Measurements from ENCODE around the gene TUBA8. TPM values are rescaled to one million over a fixed set of nuclear protein-coding genes. Genes with fewer than 3 reads are reported as not detected.
"Not testable (repeated sequence)": the region's sequence is repeated elsewhere in the genome, so short reads cannot be mapped to it uniquely, and the experiment has no call there.

Gene TUBA8
- total RNA-seq, 2 experiments from 2014 or later, result 0.42 to 1.7 TPM

GRCh38 chr22:18136563-18137320, 26.1 kb downstream of the TUBA8 start:
- Mint-ChIP-seq H3K4me3 (no peak overlapping the region), H3K4me1 (peaks cover 5% of the 10 kb centered on the region), H3K36me3 (peaks cover 26% of the 10 kb centered on the region), H3K27ac (no peak overlapping the region), H3K9me3 (ENCODE audit: low read depth) (peaks cover 6% of the 10 kb centered on the region), H3K27me3 (no peaks in the 10 kb centered on the region)
- ATAC-seq (no peak), DNase-seq (no peak)
- CTCF ChIA-PET, result no interaction called here

DNA sequence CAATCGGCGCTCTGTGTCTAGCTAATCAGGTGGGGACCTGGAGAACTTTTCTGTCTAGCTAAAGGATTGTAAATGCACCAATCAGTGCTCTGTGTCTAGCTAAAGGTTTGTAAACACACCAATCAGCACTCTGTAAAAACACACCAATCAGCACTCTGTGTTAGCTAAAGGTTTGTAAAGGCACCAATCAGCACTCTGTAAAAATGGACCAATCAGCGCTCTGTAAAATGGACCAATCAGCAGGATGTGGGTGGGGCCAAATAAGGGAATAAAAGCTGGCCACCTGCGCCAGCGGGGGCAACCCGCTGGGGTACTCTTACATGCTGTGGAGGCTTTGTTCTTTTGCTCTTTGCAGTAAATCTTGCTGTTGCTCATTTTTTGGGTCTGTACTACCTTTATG, 30.4 kb downstream of the TUBA8 start:
- H3K4me1 Mint-ChIP-seq; ATAC-seq; DNase-seq; H3K9me3 Mint-ChIP-seq (ENCODE audit: low read depth); H3K4me3 Mint-ChIP-seq; H3K27ac Mint-ChIP-seq; CTCF ChIA-PET; H3K27me3 Mint-ChIP-seq: not testable (repeated sequence)
- H3K36me3 Mint-ChIP-seq, result peaks cover 27% of the 10 kb centered on the region

DNA sequence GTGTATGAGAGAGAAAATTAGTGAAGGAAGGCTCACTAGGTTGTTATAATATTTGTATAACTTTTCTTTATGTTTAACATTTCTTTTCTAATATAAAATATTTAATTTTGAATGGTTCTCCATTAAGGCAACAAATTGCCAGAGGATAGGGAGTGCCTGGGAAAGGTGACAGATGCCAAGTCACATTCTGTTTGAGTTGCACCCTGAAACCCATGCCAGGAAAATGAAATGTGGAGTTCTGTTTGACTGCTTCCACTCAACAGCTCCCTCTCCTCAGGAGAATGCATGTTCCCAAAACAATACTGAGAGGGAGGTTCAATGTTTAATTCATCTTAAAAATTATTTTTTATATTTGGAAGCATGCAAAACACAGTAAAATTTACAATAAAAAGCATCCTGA, 33.5 kb downstream of the TUBA8 start:
- Mint-ChIP-seq H3K4me3 (no peak overlapping the region), H3K27ac (no peak overlapping the region), H3K4me1 (peaks cover 17% of the 10 kb centered on the region), H3K27me3 (no peaks in the 10 kb centered on the region), H3K9me3 (ENCODE audit: low read depth) (peaks cover 6% of the 10 kb centered on the region), H3K36me3 (peaks cover 27% of the 10 kb centered on the region)
- DNase-seq (no peak), ATAC-seq (no peak)
- CTCF ChIA-PET, result no interaction called here

DNA sequence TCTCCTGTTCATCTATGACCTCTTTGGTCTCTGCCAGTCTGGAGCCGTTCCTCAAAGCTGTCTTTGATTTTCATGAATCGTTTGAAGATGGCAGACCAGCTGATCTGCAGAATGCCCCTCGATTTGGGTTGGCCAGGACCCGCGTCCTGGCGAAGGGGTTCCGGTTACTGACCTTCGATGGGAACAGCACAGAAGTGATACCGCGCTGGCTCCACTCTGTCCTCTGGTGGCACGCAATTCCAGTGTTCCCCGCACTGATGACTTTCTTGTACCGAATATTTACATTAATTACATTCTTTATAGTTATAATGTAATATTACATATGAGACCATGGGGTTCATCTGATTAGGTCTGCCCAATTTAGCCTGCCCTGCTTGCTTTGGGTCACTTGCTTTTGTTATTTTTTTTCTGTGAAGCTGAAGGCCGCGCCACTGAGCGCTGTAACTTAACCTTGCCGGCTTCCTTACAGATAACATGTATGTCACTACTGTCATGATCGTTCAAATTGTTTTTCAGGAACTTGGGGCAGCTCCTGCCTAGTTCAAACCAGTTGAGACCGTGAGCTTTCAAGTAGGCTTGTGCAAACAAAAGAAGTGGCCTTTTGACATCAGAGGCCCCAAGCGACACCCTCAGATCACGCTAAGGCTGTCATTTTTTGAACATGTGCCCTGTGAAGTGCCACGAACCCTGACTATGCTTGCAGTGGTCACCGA, 35.2 kb downstream of the TUBA8 start:
- peaks cover 22% of the 10 kb centered on the region for H3K4me1 Mint-ChIP-seq
- no peaks in the 10 kb centered on the region for H3K27me3 Mint-ChIP-seq
- CTCF ChIA-PET, result interaction anchor here (1.2 kb wide), 1 partner anchor 70 kb away, joined by 3 read pairs; no protein-coding TSS in a partner anchor
- DNase-seq, result no peak
- peaks cover 6% of the 10 kb centered on the region for H3K9me3 Mint-ChIP-seq (ENCODE audit: low read depth)
- no peak for ATAC-seq
- no peak overlapping the region for H3K4me3 Mint-ChIP-seq
- no peak overlapping the region for H3K27ac Mint-ChIP-seq
- peaks cover 31% of the 10 kb centered on the region for H3K36me3 Mint-ChIP-seq

DNA sequence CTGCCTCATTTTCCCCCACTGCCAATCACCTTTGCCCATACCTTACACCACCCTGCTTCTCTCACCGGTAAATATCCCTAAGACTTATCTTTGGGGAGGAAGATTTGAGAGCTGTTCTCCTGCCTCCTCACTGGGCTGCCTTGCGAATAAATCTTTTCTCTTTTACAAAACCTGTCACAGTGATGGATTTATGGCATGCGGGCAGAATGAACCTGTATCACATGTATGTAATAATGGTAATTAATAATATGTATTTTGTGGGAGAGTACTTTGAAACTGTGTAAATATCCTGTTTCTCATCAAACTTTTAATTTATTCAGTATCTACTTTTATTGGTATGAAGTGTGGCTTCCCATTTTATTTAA, 35.8 kb downstream of the TUBA8 start:
- Mint-ChIP-seq H3K9me3 (ENCODE audit: low read depth) (peaks cover 1% of the 10 kb centered on the region), H3K27me3 (no peaks in the 10 kb centered on the region), H3K4me3 (no peak overlapping the region), H3K27ac (no peak overlapping the region), H3K4me1 (peaks cover 25% of the 10 kb centered on the region), H3K36me3 (peaks cover 32% of the 10 kb centered on the region)
- no peak for ATAC-seq
- no peak for DNase-seq
- CTCF ChIA-PET, result interaction anchor here (1.2 kb wide), 1 partner anchor 71 kb away, joined by 3 read pairs; no protein-coding TSS in a partner anchor

DNA sequence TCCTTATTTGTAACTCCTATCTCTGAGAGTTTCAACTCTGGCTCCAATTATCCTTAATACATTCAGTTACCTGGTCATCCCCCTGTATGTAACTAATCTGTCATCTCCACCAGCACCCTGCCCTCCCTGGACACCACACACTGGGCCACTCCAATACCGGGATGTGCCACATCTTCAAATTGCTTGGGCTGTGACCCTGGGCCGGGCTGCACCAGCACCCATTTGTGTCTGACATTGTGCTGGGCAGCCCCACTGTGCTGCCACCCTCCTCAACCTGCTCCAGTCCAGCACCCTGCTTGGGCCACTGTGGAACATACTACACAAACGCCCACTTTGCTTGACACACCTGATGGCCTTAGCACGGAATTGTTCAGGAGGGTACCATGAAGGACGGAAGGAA, 37.2 kb downstream of the TUBA8 start:
- Mint-ChIP-seq H3K27me3 (no peaks in the 10 kb centered on the region), H3K27ac (peak overlapping the region; percentile 37), H3K9me3 (ENCODE audit: low read depth) (no peaks in the 10 kb centered on the region), H3K36me3 (peaks cover 34% of the 10 kb centered on the region), H3K4me1 (peaks cover 35% of the 10 kb centered on the region), H3K4me3 (no peak overlapping the region)
- DNase-seq (no peak), ATAC-seq (no peak)
- CTCF ChIA-PET, result no interaction called here

DNA sequence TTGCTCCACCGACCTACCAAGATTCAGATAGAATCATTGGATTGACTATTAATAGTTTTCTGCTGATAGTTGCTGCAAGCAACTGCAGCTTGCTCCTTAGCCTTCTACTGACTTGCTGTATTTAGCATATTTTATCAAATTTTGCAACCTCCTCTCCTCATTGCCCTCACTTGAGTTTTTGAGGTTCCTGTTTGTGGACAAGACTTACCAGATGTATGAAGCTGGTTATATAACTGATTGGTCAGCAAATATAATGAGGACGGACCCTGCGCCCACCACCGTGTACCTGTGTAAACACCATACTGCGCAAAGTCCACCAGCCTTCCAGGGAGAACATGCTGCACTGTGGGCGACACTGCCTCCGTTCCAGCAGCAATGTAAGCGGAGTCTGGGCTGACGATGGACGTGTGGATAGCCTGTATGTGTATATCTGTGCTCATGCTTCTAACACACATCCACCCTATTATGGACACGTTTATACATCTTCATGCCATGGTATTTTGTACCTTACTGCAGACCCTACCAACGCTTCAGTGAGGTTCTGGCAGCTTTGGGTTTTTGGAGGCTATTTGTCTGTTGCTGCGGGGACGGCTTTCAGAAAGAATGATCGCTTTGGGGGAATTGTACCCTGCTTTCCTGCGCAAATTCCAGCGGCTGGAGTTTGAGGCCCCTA, 37.8 kb downstream of the TUBA8 start:
- no peaks in the 10 kb centered on the region for H3K27me3 Mint-ChIP-seq
- peak overlapping the region; percentile 87 for H3K4me3 Mint-ChIP-seq
- no peaks in the 10 kb centered on the region for H3K9me3 Mint-ChIP-seq (ENCODE audit: low read depth)
- H3K36me3 Mint-ChIP-seq, result peaks cover 35% of the 10 kb centered on the region
- CTCF ChIA-PET, result no interaction called here
- ATAC-seq (no peak), DNase-seq (no peak)
- peaks cover 37% of the 10 kb centered on the region for H3K4me1 Mint-ChIP-seq
- H3K27ac Mint-ChIP-seq, result peak overlapping the region; percentile 96

- H3K36me3 Mint-ChIP-seq, result peaks cover 62% of the 10 kb centered on the region
- peak overlapping the region; percentile 96 for H3K27ac Mint-ChIP-seq
- H3K9me3 Mint-ChIP-seq (ENCODE audit: low read depth), result no peaks in the 10 kb centered on the region
- H3K27me3 Mint-ChIP-seq, result no peaks in the 10 kb centered on the region
- peaks cover 64% of the 10 kb centered on the region for H3K4me1 Mint-ChIP-seq
- DNase-seq, result peak; percentile 82
- ATAC-seq, result peak; percentile 65
- CTCF ChIA-PET, result interaction anchor here (0.9 to 2.7 kb wide), 2 partner anchors 16 to 75 kb away, joined by 3 to 7 read pairs; partner anchors contain the start of gene PEX26
- H3K4me3 Mint-ChIP-seq, result peak overlapping the region; percentile 87
Observed at GRCh38 chr22:18152519-18152918, 41.9 kb downstream of the TUBA8 start.

DNA sequence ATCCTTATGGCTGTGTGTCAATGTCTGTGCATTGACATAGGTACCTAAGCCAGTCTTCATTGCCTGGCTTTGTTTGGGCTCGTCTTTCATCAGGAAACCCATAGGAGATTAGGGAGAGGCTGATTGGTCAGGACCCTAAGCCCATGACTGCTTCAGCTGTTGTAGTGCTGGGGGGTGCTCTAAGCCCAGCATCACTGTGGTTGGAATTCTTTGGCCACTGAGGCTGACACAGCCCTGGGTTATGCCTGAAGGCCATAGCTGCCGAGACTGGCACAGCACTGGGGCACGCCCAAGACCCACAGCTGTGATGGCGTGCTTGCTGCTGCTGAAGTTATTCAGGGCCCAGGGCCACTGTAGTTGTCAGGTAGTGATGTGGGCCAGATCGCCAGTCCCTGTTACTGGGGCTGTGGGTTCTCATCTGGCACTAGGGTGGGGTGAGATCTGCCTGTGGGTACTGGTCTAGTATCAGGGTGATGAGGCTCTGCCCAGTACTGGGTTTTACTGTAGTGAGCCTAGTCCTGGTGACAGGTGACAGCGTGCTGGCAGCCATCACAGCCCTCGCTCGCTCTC, 44.3 kb downstream of the TUBA8 start:
- Mint-ChIP-seq H3K27me3 (no peaks in the 10 kb centered on the region), H3K4me3 (no peak overlapping the region), H3K36me3 (peaks cover 71% of the 10 kb centered on the region), H3K9me3 (ENCODE audit: low read depth) (no peaks in the 10 kb centered on the region), H3K4me1 (peaks cover 46% of the 10 kb centered on the region), H3K27ac (peak overlapping the region; percentile 29)
- CTCF ChIA-PET, result no interaction called here
- ATAC-seq (no peak), DNase-seq (no peak)

DNA sequence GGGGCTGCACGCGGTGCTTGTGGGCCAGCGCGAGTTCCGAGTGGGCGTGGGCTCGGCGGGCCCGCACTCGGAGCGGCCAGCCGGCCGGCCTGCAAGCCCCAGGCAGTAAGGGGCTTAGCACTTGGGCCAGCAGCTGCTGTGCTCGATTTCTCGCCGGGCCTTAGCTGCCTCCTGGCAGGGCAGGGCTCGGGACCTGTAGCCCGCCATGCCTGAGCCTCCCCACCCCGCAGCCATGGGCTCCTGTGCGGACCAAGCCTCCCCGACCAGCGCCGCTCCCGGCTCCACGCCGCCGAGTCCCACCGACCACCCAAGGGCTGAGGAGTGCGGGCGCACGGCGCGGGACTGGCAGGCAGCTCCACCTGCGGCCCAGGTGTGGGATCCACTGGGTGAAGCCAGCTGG, 44.9 kb downstream of the TUBA8 start:
- CTCF ChIA-PET; H3K27ac Mint-ChIP-seq; ATAC-seq; H3K9me3 Mint-ChIP-seq (ENCODE audit: low read depth); H3K4me3 Mint-ChIP-seq; DNase-seq; H3K27me3 Mint-ChIP-seq: not testable (repeated sequence)
- peaks cover 46% of the 10 kb centered on the region for H3K4me1 Mint-ChIP-seq
- H3K36me3 Mint-ChIP-seq, result peaks cover 68% of the 10 kb centered on the region

DNA sequence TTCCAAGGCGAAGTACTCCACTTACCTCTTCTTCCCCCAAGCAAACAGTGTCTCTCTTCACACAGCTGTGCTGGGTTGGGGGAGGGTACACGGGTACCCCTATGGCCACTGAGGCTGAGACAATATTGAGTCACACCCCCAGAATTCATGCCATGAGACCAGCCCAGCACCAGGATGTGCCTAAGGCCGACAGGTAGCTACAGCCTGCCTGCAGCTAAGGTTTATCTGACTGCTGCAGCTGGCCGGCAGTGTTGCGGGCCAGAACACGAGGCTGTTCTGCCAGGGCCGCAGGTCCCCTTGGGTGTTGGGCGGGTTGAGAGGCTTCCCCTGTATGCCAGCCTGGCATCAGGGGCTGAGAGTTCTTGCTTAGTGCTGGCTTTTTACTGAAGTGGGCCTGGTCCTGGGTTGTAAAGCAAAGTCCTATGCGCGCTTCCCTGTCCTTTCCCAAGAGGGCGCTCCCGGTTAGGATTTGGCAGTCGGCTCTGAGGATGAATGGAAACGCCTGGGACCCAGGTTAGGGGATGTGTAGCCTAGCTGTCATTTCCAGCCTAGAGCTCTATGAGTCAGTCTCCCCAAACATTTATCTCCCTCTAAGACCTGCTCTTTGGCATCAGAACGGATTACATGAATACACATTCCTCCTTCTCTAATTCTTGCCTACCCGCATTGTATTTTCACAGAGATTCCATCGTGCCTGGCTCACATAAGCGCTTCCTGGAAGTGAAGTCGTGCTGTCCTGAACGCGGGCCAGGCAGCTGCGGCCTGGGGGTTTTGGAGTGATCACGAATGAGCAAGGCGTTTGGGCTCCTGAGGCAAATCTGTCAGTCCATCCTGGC, 46.5 kb downstream of the TUBA8 start:
- H3K27ac Mint-ChIP-seq, result no peak overlapping the region
- peaks cover 60% of the 10 kb centered on the region for H3K36me3 Mint-ChIP-seq
- ATAC-seq, result no peak
- no peaks in the 10 kb centered on the region for H3K9me3 Mint-ChIP-seq (ENCODE audit: low read depth)
- DNase-seq, result no peak
- H3K4me3 Mint-ChIP-seq, result no peak overlapping the region
- CTCF ChIA-PET, result no interaction called here
- H3K27me3 Mint-ChIP-seq, result no peaks in the 10 kb centered on the region
- peaks cover 36% of the 10 kb centered on the region for H3K4me1 Mint-ChIP-seq

DNA sequence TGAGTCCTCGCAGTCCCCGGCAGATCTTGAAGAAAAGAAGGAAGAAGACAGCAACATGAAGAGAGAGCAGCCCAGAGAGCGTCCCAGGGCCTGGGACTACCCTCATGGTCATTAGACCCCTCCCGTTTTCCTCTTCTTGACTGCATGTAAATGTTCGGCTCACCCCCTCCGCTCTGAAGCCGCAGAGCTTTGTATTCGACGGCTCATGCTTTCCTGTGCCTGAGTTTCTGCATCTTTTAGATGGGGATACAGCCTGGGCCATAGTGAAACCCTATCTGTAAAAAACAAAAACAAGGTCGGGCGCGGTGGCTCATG, 47.1 kb downstream of the TUBA8 start:
- Mint-ChIP-seq H3K36me3 (peaks cover 54% of the 10 kb centered on the region), H3K27me3 (no peaks in the 10 kb centered on the region), H3K4me3 (no peak overlapping the region), H3K9me3 (ENCODE audit: low read depth) (no peaks in the 10 kb centered on the region), H3K4me1 (peaks cover 32% of the 10 kb centered on the region), H3K27ac (no peak overlapping the region)
- DNase-seq (no peak), ATAC-seq (no peak)
- CTCF ChIA-PET, result no interaction called here

GRCh38 chr22:18160641-18161040, 50.0 kb downstream of the TUBA8 start:
- not testable (repeated sequence) for H3K27ac Mint-ChIP-seq; H3K4me3 Mint-ChIP-seq; H3K27me3 Mint-ChIP-seq; DNase-seq; ATAC-seq; H3K9me3 Mint-ChIP-seq (ENCODE audit: low read depth)
- Mint-ChIP-seq H3K36me3 (peaks cover 50% of the 10 kb centered on the region), H3K4me1 (peaks cover 22% of the 10 kb centered on the region)
- CTCF ChIA-PET, result interaction anchor here (0.7 kb wide), 1 partner anchor 11 kb away, joined by 4 read pairs; the partner anchor contains the start of gene USP18

Data from activated CD8-positive, alpha-beta memory T cell treated with anti-CD3 and anti-CD28 coated beads, Interleukin-2, amount 10 ng/mL, durations not matched to agents 7 days and 5 days (primary cell).